CD4-positive, alpha-beta T cell treated with Interleukin-6 for 4 hours (primary cell): Measurements from ENCODE around the gene CYTH1.
A peak's percentile ranks its signal among the peaks of the same experiment; 100 is the strongest.

ENCODE experiments used
- DNase-seq: peaks from one replicate; pipeline ENCODE4 v3.0.0-alpha.2; 2020; ENCODE audit warnings: mixed read lengths

The CYTH1 gene

GRCh38 chr17:78781893-78782304 lies at the start of gene CYTH1:
CYTH1 (minus strand) TSS chr17:78782273; CDS start chr17:78782223, 50 bp downstream.
- DNase-seq, result no peak

- no peak for DNase-seq
Observed at GRCh38 chr17:78829477-78829876, 47.4 kb upstream of the CYTH1 start.

GRCh38 chr17:78828470-78829185 lies 46.6 kb upstream of the CYTH1 start:
- DNase-seq, result peak; percentile 20

- no peak for DNase-seq
Observed at GRCh38 chr17:78826836-78827509, 44.9 kb upstream of the CYTH1 start.

- DNase-seq, result no peak
Observed at GRCh38 chr17:78826421-78826820, 44.3 kb upstream of the CYTH1 start.

GRCh38 chr17:78825696-78826095 lies 43.6 kb upstream of the CYTH1 start:
- DNase-seq, result no peak

GRCh38 chr17:78824240-78824639 lies 42.2 kb upstream of the CYTH1 start:
- DNase-seq, result no peak

- no peak for DNase-seq
Observed at GRCh38 chr17:78823282-78824046, 41.4 kb upstream of the CYTH1 start.

- no peak for DNase-seq
Observed at GRCh38 chr17:78822552-78822951, 40.5 kb upstream of the CYTH1 start.

- DNase-seq, result no peak
Observed at GRCh38 chr17:78821961-78822360, 39.9 kb upstream of the CYTH1 start.

- DNase-seq, result no peak
Observed at GRCh38 chr17:78820841-78821240, 38.8 kb upstream of the CYTH1 start.

GRCh38 chr17:78819806-78820792 lies 38.0 kb upstream of the CYTH1 start:
- no peak for DNase-seq

- DNase-seq, result no peak
Observed at GRCh38 chr17:78819402-78819801, 37.3 kb upstream of the CYTH1 start.

GRCh38 chr17:78818932-78819331 lies 36.9 kb upstream of the CYTH1 start:
- DNase-seq, result peak; percentile 67

- DNase-seq, result no peak
Observed at GRCh38 chr17:78818152-78818846, 36.2 kb upstream of the CYTH1 start.

- peak; percentile 74 for DNase-seq
Observed at GRCh38 chr17:78817123-78817522, 35.0 kb upstream of the CYTH1 start.

- no peak for DNase-seq
Observed at GRCh38 chr17:78815696-78816095, 33.6 kb upstream of the CYTH1 start.

GRCh38 chr17:78812855-78813254 lies 30.8 kb upstream of the CYTH1 start:
- DNase-seq, result no peak

- no peak for DNase-seq
Observed at GRCh38 chr17:78808163-78808562, 26.1 kb upstream of the CYTH1 start.

- peak; percentile 47 for DNase-seq
Observed at GRCh38 chr17:78806451-78806850, 24.4 kb upstream of the CYTH1 start.

- DNase-seq, result peak; percentile 81
Observed at GRCh38 chr17:78805301-78805700, 23.2 kb upstream of the CYTH1 start.

- DNase-seq, result no peak
Observed at GRCh38 chr17:78804777-78805176, 22.7 kb upstream of the CYTH1 start.
